ENCODE measurements around the gene PIP.

- TF ChIP-seq, protein P1, sequence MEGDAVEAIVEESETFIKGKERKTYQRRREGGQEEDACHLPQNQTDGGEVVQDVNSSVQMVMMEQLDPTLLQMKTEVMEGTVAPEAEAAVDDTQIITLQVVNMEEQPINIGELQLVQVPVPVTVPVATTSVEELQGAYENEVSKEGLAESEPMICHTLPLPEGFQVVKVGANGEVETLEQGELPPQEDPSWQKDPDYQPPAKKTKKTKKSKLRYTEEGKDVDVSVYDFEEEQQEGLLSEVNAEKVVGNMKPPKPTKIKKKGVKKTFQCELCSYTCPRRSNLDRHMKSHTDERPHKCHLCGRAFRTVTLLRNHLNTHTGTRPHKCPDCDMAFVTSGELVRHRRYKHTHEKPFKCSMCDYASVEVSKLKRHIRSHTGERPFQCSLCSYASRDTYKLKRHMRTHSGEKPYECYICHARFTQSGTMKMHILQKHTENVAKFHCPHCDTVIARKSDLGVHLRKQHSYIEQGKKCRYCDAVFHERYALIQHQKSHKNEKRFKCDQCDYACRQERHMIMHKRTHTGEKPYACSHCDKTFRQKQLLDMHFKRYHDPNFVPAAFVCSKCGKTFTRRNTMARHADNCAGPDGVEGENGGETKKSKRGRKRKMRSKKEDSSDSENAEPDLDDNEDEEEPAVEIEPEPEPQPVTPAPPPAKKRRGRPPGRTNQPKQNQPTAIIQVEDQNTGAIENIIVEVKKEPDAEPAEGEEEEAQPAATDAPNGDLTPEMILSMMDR (IDR thresholded peaks at IDR 0.05) = no peak
- TF ChIP-seq EZH2 (IDR thresholded peaks at IDR 0.05) = no peak
- no peak for TF ChIP-seq EZH2phosphoT487 (IDR thresholded peaks at IDR 0.05)
Measured at GRCh38 chr7:143171697-143172096, 39.8 kb downstream of the PIP start.
